Stimulated activated CD4-positive, alpha-beta T cell treated with anti-CD3 and anti-CD28 coated beads, Interleukin-1b, Interleukin-23, amount 100 ng/mL, for 4 hours (primary cell): Measurements from ENCODE around the gene CYP2F1.
"Not testable (repeated sequence)": the region's sequence is repeated elsewhere in the genome, so short reads cannot be mapped to it uniquely, and the experiment has no call there.

ENCODE experiments used
- DNase-seq, 2 donors: peaks; one replicate each; pipeline ENCODE4 v3.0.0-alpha.2; 2020; ENCODE audit warnings: low read depth in 2 of 2

CYP2F1 gene

DNA sequence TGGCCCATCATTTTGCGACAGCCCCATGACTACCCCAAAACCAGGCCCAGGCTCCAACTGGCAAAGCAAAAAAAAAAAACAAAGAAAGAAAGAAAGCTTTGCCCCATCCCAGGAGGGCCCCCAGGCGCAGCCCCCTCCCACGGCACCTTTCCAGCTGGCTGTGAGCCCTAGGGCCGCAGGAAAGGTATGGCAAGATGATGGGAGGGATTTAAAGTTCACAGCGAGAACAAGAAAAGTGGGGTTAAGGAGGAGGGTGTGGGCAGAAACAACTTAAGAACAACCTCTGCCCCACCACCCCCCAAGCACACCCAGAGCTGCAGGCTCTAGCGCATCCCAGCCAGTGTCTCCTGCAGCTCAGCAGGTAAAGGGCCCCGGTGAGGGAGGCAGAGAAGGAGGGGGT is at the start of gene CYP2F1:
TSS of gene CYP2F1 (plus strand) at position 301 of the 400 bp plus-strand sequence. CDS start 1,757 bp downstream, outside the sequence.
- DNase-seq, result no peak

DNA sequence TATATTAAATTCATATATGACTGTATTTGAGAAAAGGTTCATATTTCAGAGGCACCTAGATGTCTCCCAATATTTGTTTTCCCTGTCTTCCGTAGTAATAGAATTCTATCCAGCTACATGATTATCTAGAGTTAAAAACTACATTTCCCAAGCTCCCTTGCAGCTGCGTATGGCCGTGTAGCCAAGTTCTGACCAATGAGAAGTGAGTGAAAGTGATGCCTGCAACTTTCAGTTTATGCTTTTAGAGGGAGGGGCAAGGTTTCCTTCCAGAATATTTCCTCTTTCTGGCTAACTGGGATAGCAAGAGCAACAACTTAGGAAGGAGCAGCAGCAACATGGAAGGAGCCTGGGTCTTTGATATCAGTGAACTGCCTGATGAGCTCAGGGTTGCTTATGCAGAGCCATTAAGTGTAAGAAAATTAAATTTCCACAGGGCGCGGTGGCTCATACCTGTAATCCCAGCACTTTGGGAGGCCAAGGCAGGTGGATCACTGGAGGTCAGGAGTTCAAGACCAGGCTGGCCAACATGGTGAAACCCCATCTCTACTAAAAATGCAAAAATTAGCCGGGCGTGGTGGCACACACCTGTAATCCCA is 49.2 kb upstream of the CYP2F1 start:
- DNase-seq, result no peak

DNA sequence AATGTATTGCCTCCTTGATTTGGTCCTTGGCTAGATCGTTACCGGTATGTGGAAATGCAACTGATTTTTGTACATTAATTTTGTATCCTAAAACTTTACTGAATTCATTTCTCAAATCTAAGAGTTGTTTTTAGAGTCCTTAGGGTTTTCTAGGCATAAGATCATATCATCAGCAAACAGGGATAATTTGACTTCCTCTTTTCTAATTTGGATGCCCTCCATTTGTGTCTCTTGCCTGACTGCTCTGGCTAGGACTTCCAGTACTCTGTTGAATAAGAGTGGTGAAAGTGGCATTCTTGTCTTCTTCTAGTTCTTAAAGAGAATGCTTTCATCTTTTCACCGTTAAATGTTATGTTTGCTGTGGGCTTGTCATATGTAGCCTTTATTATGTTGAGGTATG is 37.9 kb upstream of the CYP2F1 start:
- no peak for DNase-seq

GRCh38 chr19:41083516-41083915 is 30.7 kb upstream of the CYP2F1 start:
- no peak for DNase-seq

GRCh38 chr19:41085748-41086415 is 28.4 kb upstream of the CYP2F1 start:
- no peak for DNase-seq

DNA sequence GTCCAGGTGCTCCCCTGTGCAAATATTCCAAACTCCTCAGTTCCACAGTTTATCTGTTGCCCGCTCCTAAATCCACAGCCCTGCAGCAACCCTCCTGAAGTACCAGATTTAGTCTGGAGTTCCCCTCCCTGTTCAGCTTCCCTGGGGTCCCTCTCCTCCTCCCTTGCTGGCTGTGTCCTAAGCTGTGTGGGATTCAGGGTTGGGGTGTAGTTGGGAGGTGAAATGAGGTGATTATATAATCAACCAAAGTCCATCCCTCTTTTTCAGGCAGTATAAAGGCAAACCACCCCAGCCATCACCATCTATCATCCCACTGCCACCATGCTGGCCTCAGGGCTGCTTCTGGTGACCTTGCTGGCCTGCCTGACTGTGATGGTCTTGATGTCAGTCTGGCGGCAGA is 26.1 kb upstream of the CYP2F1 start, which contains the start of gene CYP2A13:
TSS of gene CYP2A13 (plus strand) at position 301 of the 400 bp plus-strand sequence. CDS start at position 322, 21 bp downstream.
- DNase-seq, result no peak

GRCh38 chr19:41089959-41090358 is 24.3 kb upstream of the CYP2F1 start:
- no peak for DNase-seq

DNA sequence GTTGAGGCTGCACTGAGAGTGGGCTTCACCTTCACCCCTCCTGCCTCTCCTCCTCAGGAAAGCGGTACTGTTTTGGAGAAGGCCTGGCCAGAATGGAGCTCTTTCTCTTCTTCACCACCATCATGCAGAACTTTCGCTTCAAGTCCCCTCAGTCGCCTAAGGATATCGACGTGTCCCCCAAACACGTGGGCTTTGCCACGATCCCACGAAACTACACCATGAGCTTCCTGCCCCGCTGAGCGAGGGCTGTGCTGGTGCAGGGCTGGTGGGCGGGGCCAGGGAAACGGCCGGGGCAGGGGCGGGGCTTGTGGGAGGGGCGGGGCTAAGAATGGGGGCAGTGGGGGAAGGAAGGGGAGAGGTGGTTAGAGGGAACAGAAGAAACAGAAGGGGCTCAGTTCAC is 18.5 kb upstream of the CYP2F1 start:
- no peak for DNase-seq

- DNase-seq, result no peak
Measured at GRCh38 chr19:41096353-41096752, 17.9 kb upstream of the CYP2F1 start.

DNA sequence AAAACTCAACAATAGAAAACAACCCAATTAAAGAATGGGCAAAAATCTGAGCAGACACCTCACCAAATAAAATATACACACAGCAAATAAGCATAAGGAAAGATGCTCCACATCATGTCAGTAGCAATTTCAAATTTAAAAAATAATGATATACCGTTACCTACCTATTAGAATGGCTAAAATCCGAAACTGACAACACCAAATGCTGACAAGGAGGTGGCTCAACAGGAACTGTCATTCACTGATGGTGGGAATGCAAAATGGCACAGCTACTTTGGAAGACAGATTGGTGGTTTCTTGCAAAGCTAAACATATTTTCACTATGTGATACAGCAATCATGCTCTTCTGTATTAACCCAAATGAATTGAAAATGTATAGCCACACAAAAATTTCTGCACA is 16.9 kb upstream of the CYP2F1 start:
- DNase-seq, result no peak

DNA sequence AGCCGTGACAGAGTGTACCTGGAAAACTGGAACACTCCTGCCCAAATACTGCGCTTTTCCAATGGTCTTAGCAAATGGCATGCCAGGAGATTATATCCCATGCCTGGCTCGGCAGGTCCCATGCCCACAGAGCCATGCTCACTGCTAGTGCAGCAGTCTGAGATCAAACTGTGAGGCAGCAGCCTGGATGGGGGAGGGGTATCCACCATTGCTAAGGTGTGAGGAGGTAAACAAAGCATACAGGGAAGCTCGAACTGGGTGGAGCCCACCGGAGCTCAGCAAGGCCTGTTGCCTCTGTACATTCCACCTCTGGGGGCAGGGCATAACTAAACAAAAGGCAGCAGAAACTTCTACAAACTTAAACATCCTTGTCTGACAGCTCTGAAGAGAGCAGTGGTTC is 15.5 kb upstream of the CYP2F1 start:
- no peak for DNase-seq

DNA sequence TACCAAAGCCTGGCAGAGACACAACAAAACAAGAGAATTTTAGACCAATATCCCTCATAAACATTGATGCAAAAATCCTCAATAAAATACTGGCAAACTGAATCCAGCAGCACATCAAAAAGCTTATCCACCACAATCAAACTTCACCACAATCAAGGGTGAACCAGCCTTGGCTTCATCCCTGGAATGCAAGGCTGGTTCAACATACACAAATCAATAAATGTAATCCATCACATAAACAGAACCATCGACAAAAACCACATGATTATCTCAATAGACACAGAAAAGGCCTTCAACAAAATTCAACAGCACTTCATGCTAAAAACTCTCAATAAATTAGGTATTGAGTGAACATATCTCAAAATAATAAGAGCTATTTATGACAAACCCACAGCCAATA is 12.0 kb upstream of the CYP2F1 start:
- DNase-seq, result not testable (repeated sequence)

GRCh38 chr19:41106177-41106576 is 8.1 kb upstream of the CYP2F1 start:
- no peak for DNase-seq

GRCh38 chr19:41111296-41111695 is 2.9 kb upstream of the CYP2F1 start:
- DNase-seq, result no peak

DNA sequence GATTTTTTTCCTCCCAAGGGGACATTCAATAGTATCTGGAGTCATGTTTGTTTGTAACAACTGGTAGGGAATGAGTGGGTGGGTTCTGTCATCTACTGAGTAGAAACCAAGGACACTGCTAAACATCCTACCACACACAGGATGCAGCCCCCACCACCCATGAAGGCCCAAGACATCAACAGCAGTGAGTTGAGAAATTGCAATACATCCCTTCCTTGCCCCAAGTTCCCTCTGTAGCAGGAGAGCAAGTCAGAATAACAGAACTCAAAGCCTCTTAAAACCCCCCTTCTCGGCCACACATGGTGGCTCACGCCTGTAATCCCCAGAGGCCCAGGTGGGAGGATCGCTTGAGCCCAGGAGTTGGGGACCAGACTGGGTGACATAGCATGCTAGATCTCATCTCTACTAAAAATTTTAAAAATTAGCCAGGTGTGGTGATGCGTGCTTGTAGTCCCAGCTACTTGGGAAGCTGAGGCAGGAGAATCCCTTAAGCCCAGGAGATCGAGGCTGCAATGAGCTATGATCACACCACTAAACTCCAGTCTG is 2.4 kb upstream of the CYP2F1 start:
- DNase-seq, result no peak

DNA sequence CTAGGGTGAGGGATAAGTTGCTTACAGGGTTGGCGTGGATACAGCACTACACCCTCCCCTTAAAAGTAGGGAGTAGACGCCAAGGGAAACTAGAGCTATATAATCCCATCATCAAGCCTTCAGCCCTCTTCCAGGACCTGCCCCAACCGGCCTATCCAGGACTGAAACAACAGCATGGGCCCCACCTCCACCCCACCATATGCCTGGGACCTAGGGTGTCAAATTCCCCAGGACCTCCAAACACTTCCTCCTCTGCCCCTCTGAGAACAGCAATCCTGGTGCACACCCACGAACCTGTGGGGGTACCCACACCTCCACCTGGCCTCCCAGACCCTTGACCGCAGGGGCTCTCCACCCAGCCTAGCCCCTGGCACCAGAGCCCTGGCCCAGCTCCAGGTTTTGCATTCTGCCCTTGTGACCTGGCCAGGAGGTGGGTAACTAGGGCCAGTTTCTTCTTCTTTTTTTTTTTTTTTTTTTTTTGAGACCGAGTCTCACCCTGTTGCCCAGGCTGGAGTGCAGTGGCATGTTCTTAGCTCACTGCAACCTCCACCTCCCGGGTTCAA is 1.4 kb upstream of the CYP2F1 start:
- no peak for DNase-seq

GRCh38 chr19:41116261-41116660 is 2.0 kb downstream of the CYP2F1 start:
- DNase-seq, result no peak

DNA sequence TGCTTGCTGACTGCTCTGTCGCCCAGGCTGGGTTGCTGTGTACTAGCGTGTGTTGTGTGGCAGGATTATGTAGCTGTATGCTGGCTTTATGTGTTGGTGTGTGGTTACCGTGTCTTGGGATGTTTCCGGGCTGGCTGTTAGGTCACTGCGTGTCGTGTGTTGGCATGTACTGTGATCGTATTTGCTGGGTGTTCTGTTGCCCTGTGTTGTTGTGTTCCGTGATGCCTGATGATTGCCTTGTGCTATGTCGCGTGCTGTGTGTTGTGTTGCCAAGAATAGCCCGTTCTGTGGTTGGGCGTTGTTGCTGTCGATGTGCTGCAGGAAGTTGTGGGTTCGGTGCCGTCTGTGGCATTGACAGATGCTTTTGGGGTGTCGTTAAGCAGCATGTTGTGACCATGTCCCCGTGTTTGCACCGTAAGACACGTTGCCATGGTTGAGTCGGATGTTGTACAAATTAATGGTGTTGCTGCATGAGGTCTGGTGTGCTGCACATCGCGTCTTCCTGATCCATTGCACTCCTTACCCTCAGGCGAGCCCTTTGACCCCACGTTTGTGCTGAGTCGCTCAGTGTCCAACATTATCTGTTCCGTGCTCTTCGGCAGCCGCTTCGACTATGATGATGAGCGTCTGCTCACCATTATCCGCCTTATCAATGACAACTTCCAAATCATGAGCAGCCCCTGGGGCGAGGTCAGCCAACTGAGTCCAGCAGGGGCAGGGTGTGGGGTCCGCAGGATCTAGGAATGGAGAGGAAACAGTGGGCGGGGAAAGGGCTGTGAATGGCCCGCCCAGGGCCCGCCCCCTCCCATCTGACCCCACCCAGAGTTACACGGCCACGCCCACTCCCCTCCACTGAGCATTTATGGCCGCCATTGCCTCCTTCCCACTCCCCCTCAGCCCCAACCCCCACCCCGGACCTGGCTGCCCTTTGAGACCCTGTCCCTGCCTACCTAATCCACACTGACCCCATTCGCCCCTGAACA is 7.0 kb downstream of the CYP2F1 start:
- DNase-seq, result peak in 1 of 2 donors; percentile 8

- DNase-seq, result not testable (repeated sequence)
Measured at GRCh38 chr19:41122846-41123245, 8.6 kb downstream of the CYP2F1 start.

DNA sequence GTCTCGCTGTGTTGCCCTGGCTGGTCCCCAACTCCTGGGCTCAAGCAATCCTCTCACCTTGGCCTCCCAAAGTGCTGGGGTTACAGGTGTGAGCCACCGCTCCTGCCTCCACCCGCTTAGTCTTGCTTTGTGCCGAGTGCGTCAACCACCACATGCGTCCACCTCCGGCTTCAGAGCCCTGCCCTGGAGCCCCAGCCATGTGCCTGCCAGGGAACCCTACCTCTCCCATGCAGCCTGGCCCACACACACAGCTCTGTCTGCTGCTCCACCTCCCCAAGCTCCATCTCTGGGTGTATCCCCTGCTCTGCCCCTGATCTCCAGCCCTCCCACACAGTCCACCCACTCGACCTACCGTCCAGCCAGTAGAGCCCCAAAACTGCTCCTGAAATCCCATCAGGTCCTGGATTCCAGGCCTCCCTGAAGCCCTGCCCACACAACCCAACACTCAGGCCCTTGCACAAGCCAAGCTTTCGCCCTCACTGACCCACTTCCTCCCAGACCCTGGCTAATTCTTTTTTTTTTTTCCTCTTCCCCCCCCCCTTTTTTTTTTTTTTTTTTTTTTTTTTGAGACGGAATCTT is 9.6 kb downstream of the CYP2F1 start:
- no peak for DNase-seq

- DNase-seq, result peak; percentile 35 to 38
Measured at GRCh38 chr19:41126765-41127203, 12.6 kb downstream of the CYP2F1 start.
